Activated CD4-positive, alpha-beta T cell treated with anti-CD3 and anti-CD28 coated beads for 1 hour (primary cell): Measurements from ENCODE around the gene FILIP1L.

Source experiments
- DNase-seq: peaks from one replicate; pipeline ENCODE4 v3.0.0-alpha.2; 2020

FILIP1L gene

DNA sequence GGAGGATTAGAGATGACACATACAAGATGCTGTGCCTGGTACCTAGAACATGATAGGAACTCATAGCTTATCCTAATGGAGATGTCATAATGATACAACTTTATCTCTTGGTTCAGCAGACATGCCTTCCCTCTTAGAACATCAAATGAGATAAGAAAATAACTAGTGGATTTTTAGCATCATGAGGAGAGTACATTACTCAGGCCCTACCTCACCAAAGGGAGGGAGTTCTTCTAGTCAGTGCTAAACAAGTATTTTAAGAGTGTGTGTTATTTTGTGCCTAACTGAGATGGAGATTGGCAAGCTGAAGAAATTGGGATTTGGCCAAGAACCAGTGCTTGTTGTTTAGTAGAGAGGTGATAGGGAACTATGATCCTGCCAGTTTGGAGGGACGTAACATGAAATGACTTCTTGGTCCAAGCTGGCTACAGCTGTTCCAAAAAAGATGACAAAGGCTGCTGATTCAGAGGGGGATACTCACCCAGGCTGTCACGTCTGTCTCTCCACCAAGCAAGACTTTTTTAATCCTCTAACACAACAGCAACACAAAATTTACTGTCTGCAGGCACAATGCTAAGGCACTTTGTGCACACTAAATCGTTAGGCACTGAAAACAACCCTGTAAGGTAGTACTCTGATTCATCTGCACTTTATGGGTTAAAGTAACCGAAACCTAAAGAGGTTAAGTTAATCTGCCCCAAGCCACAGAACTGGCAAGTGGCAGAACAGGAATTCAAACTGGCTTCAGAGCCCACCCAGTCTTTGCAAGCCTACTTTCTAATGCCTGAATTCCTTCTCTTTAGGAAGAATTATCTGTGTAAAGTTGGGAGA is 170.2 kb downstream of the FILIP1L start:
- no peak for DNase-seq

DNA sequence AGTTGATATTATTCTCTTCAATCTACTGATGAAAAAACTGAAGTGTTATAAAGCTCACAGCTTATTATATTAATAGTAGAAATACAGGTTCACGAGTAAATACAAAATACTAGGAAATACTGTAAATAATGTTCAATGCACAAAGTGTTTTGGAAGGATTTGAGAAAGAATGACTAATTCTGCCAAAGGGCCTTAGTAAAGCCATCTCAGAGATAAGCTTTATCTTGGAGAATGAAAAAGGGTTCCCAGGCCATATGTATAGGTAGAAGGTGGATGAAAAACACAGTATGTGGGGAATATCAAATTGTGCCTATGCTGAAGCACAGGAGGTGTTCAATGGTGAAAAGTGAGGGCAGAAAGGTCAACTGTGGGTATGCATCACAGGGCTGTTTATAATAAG is 173.1 kb downstream of the FILIP1L start:
- no peak for DNase-seq

DNA sequence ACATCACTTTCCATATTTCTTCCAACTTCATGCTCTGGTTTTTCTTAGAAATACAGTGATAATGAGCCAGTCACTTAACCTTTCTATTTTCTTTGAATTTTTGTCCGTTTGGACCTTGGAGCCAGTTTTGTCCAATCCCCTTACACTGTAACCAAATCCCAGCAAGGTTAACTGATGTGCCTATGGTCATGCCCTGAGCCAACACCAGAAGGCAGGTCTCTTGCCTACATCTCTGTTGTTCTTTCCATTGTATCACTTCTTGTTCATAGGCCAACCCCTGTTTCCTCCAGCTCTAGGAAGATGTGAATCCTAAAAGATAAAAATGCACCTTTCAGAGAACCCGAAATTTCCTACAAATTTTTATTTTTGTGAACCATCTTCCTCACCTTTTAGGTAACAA is 174.0 kb downstream of the FILIP1L start:
- no peak for DNase-seq

DNA sequence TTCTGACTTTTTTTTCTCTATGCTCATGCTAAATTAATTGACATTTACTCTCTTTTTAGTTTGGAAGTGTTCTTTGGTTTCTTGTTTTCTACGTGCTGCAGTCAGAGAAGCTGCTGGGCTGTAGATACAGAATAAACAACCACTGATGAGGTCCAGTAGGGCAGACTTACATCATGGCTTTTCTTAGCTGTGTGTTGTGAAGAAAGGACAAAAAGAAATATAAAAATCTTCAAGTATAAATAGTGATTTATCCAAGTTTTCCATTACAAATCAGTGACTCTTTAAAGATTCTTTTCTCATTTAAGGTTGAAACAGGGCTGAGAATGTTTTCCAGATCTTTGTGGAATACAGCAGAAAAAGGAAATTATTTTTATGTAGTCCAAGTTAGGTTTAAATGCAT is 174.4 kb downstream of the FILIP1L start:
- no peak for DNase-seq

DNA sequence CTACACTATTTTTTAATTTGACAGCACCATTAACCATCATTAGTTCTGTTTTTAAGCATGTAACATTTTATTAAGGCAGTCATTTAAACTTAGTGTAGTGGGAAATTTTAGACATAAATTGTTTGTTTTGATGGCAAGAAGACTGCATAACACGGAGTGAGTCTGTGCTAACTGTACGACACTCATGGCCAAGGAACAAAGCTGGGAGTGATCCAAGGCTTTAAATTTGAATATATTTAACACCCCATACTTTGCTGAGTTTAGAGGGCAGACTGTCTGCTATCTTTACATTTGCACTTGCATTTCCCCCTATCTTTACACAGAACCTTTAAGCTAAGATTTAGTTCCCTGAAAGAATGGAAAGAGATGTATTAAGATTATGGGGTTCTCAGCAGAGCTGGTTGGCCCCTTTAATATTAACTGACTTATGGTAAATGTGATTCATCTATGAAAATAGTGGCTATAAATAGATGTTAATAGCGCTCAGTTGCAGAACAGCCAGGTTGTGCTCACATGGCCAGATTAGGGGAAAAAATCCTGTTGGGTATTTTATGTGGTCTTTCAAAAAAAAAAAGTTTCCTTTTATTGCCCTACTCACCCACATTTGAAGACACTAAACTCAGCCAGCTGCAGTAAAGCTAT is 175.9 kb downstream of the FILIP1L start:
- no peak for DNase-seq

DNA sequence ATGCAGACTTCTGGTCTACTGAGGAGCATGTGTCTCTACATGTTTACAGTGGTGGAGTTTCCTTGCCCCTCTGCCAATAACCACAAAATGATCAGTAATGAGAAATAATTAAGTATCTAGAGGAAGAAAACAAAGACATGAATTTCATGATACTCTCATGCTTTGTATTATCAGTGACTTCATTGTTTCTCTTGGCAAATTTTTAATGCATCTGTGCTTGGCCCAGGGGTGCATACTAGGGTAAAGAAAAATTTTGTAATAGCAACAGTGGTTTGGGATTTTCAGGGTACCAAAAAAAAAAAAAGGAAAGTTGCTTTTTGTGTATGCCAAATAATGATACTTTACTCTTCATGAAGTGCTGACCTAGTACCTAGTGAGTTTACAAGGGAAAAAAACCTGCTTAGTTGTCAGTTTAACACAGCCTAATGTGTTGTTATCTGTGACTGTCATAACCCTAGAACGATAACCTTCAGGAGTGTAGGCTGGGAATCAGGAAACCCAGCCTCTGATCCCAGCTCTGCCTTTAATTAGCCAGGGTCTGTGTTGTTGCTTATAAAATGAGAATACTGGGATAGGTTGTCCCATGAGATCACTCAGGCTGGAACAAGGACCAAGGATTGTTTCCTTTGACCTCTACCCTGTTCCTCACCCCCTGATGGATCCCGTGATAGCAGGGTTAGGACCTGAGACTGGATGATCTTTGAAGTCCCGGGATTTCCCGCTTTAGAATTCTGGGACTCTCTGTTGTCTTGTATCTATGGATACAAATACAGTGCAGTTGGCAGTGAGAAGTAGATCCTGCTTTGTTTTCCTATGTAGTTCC is 179.1 kb downstream of the FILIP1L start:
- no peak for DNase-seq

DNA sequence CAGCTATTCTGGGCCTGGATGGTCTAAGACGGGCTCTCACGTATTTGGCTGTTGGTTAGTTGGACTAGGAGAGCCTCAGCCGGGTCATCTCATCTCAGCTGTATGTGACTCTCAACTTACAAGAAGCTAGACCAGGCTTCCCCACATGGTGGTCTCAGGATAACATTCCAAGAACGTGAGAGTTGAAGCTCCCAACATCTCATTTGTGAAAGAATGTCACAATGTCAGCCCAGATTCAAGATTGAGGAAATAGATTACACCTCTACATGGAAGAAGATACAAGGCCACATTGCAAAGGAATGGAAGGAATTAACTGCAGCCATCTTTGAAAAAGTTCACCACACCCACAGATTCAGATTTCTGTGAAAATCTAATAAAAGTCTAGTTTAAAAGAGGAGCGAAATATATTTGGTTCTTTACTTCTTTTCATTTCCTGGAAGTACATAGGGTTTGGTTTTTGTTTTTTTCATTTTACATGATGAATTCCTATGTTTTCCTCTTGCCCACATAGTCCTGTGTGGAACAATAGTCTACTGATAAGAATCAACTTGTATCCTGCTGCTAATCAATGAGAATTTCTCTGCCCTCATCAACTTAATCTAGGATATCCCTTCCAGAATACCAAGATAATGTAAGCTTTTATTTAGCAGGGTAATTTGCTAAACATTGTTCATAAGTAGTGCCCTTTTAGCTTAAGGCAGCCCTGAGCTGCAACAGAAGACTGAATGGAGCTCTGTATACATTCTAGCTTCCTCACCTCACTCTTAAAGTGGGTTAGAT is 180.1 kb downstream of the FILIP1L start:
- no peak for DNase-seq

DNA sequence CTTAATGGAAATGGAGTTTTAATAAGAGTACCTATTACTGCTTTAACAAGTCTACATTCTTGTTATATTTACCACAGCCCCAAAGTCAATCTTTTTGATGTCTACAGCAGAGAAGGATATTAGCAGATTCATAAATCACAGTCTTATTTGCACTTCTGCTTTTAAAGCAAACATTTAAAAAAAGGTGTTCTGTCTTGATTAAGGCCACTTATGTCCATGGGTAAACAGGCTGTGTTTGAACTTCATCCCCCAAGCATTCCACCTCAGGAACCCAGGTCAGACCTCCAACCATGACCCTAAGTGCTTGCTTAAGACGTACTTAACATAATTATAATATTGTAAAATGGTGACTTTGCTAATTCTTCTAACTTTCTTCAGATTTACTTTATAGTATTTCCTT is 183.2 kb downstream of the FILIP1L start:
- DNase-seq = no peak

DNA sequence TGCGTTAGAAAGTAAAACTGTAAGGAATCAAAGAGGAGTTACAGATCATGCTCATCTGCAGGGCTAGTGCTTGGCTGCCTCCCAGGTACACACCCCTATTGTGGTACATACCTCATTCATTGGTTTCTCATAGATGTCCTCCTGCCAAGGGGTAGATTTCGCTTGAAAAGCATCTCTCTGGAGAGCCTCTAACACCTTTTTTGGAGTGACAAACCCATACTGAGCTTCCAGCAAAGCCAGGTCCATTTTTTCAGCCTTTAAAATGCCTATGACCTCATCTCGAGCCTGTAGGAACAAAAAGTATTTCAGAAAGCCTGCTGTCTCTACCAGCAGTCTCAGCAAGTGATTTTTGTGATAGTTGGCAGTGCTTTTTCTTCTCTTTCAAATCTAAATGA is 184.6 kb downstream of the FILIP1L start:
- no peak for DNase-seq

DNA sequence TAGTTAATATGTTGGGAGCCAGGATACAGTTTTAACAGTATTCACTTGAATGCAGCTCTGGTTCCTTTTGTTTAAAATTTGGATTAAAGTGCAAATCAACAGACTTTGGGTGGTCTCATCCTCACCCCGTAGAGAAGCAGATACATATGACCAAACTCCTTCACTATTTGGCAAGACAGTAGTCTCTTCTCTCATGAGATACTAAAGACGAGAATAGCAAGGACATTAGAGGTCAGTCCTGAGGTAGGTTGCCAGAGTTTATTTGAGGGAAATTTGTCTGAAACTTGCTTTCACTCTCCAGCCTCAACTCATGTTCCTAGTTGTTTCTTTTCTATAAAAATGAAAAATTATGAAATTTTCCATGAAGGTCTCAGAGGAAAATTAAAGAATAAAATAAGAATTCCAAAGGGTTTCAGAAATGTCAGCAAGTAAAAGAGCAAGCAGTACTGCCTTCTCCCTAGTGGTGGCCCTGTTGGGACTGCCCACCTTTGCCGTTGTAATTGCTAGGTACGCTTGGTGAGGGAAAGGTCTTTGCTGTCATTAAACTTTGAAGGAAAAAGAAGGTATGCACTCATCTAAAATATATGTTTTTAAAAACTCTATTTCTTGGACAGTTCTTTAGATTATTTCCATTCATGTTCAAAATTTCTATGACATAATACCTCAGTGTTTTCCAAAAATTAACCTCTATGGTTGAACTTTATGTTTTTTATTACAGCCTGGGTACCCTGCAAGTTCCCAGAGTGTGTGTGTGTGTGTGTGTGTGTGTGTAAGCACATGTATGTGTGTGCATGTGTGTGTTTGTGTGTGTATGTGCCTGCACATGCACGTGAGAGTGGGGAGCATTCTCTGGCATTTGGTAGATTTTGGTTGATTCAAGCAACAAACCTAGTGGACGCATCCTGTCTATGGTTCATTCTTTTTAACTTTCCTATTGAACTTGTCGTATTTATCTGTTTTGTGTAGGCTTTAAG is 185.2 kb downstream of the FILIP1L start:
- no peak for DNase-seq

DNA sequence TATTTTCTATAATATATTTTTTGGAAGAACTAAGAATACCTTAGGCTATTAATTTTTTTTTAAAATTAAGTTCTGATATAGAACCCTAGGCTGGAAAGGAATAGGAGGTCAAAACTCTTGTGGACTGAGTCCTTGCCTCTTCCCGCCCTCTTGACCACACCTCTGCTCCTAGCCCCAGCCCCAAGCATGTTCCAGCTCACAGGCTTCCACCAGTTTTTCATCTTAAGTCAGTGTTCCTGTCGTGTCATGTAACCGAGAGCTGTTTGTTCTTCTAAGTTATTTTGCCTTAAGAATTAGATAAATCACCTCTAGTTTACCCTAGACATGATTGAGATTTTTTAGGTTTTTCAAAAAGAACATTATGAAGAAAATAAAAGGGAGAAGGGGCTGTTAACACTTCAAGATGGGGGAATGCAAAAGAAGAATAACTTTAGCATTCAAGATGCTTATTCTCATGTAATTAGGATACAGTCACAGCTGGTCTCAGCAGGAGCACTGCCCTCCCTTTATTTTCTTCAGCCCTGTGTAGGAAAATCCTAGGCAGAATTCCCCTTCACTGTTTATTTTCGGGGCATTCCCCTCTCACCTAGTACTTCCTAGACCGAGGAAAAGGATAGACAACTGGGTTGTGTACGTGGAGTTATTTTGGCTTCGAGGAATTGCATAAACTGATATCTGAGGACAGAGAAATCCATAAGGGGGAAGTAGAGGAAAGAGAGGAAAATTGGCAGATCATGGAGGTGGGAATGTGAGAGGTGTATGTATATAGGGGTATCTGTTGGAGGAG is 186.4 kb downstream of the FILIP1L start:
- DNase-seq = no peak

DNA sequence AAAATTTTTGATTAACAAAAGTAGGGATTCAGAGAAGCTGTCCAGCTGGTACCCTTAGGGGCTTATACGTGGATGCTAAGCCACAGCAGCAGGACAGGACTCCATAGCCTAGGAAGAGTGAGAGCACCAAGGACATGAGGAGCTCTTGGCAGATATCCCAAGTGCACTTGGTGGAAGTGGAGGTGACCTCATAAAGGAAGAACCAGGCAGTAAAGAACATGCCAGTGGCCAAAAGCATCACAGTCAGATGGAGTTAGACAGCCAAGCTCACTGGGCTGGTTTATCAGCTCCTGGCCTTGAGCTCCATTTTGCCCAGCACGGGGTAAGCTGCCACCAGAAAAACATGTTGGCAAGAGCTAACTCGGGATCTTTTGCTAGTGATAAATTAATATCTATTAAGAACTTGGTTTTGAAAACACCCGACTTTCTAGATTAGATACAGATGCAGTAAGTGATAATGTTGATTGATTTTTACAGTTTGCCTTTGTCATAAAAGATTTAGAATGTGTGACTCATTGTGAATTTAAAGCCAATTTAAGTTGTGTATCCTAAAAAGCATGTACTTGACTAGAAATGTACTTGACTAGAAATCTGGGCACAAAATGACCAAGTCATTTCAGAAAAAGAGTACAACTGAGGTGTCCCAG is 188.6 kb downstream of the FILIP1L start:
- DNase-seq = no peak

DNA sequence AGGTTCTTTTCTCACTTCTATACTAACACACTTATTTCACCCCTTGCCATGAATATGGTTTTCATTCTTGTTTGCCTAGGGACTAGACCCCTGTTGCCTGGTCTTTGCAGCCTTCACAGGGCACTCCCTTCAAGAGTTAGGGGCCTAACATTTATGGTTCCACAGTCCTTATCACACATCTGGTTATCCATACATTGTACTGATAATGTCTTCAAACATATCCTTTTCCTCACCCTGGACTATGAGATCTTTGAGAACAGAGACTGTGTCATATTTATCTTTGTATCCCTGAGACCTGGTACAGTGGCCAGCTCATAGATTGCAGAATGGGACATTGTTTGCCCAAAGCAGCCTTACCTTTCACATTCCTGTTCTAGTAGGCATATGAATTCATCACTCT is 190.4 kb downstream of the FILIP1L start:
- no peak for DNase-seq

DNA sequence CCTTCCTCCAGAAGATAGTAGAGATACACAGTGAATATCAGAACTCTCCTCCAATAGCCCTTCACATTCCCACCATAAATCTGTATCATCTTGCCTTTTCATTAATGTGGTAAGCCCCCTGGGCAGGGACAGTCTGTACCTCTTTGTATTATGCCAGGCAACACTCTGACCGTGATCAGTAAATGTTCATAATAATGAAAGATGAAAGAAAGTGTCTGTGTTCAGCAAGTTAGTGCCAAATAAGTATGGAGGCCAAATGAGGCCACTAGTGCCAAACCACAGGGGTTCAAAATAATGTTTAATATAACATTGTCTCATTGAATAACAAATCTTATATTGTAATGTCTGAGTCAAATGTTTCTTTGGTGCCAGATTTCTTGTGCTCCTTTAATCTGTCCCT is 192.3 kb downstream of the FILIP1L start:
- DNase-seq = no peak

DNA sequence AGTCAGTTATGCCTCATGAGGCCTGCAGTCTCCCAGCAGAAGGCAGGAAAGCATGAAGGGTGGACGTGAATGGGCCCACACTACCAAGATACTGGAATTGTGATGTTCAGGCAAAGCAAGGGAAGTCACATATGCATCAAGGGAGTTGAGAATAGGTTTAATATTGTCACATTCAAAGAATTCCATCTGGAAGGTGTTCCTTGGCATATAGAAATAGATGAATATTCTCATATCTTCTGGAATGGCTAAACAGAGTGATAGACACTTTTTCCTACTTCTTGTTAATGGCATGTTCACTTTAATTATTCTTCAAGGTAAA is 193.0 kb downstream of the FILIP1L start:
- DNase-seq = no peak

DNA sequence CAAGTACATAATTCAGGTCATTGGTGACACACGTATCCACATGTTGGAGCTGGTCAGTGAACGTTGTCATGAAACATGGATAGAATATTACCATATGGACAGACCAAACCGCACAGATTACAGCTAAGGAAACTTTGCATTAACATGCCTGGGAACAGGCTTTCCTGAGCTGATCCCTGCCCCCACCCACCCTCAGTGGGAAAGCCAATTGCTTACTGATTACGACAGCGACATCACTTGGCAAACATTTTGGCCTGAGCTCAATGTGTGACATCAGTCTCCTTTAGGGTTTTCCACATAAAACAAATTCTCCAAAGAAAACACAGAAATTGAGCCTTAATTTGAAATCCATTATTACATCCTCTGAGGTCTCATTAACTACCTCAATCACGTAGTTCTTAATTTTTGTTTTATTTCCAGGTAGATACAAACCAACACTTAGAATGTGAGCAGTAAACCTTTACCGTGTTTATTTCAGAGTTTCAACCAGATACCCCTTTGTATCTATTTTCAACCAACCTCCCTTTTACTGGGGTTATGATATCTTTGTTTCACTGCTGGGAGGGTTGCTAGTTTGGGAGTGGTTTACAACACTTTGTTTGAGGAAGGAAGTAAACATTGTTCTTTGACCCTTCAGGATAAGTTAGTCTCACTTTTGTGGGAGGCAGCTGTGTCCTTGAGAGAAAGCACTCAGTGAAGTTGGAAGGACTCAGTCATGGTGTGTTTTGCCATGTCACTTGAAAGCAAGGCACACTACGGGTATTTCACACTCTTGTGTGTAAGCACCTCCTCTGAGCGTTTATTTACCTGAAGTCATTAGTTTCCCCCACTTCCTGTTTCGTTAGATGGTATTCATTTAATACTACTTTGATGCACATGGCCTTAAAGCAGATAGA is 193.6 kb downstream of the FILIP1L start:
- no peak for DNase-seq

DNA sequence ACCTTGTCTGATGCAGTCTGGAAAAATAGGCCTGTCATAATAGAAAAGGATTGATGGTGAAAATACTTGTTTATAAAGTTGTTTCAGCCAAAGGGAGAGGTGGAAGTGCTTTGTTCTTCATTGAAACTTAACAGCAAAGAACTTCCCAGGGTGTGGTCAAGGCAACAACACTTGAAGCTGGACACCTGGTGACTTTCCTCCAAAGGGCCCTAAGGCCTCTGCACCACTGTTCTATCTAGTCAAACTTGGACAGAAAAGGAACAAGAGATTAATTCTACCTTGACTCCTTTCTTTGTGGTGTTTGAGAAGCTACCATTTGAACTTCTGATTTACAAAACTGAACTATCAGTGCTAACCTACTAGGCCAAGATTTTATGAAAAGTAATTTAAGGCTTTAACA is 194.6 kb downstream of the FILIP1L start:
- no peak for DNase-seq

DNA sequence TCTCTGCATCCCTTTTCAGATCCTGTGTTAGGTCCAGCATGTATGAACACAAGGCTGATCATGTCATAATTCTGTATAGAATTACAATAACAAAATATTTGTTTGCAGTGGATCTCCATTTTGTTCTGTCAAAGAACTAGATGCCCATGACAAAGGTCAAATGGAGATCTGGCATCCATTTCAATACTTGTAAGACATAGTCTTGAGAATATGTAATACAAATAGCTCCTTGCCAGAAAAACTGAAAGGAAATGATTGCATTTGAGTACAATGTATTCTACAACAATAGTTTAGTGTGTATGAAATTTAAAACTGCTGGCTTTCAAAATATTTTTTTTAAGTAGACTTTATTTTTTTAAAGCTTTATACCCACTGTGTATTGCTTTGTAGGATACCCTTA is 195.6 kb downstream of the FILIP1L start:
- DNase-seq = no peak

DNA sequence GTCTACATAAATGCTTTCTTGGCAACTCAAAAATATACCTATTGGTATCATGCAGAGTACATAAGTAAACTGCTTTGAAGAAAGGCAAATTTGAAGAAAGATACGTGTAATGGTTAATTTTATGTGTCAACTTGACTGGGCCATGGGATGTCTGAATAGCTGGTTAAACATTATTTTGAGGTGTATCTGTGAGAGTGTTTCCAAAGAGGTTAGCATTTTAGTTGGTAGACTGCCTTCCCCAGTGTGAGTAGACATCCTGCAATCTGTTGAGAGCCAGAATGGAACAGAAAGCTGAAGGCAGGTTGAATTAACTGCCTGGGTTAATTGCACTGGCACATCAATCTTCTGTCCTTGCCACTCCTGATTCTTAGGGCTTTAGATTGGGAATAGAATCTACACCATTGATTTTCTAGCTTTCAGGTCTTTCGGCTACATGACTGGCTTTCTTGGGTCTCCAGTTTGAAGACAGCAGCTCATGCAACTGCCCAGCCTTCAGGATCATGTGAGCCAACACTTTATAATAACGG is 198.3 kb downstream of the FILIP1L start:
- no peak for DNase-seq
